Mucosa of descending colon (tissue), 3 donors: ENCODE measurements around the gene SP9. TPM values are rescaled to one million over a fixed set of nuclear protein-coding genes. Genes with fewer than 3 reads are reported as not detected.

ENCODE experiments used
- ATAC-seq: fragments of 200-7000 bp; cut with Tn5 transposase; one replicate; pipeline ENCODE4 v1.9.1; 2020; ENCODE audit warnings: mild to moderate bottlenecking, moderate library complexity
- DNase-seq, 3 donors: peaks; one replicate each; pipeline ENCODE4 v3.0.0-alpha.2; 2020
- H3K36me3 ChIP-seq: fragments of 200-600 bp; one replicate; pipeline ENCODE4 v1.8.0; 2021; ENCODE audit warnings: low read depth, mild to moderate bottlenecking
- H3K4me1 ChIP-seq: fragments of 200-600 bp; one replicate; pipeline ENCODE4 v1.8.0; 2021; ENCODE audit warnings: low read depth, mild to moderate bottlenecking
- H3K4me3 ChIP-seq: fragments of 200-600 bp; one replicate; pipeline ENCODE4 v1.8.0; 2021; ENCODE audit warnings: mild to moderate bottlenecking
- H3K9me3 ChIP-seq: fragments of 200-600 bp; one replicate; pipeline ENCODE4 v1.8.0; 2021; ENCODE audit warnings: mild to moderate bottlenecking
- intact Hi-C, 2 donors: fragments of 100-400 bp; cut with DNase I in 1 of 2; cut with micrococcal nuclease in 1 of 2; formaldehyde crosslinking; loops; one replicate each; pipeline versions ENCODE4 v1.11.0 to v1.11.1; 2022; cut with DNase I, micrococcal nuclease
- long read RNA-seq, 2 donors: library from polyadenylated mRNA; unstranded; transcript quantifications; one replicate each; pipeline ENCODE4 v2.0.0, GENCODE V29; 2019 to 2021
- total RNA-seq, 3 donors: library from RNA; stranded (reverse); fragmentation: NEBNext Ultra II Directional in 2 of 3; extraction: Animal tissue kit (Norgen Biotek cat#: 25700) in 2 of 3; gene quantifications; one replicate each; pipeline versions ENCODE4 v1.2.1 to v1.2.4, GENCODE V29; 2021 to 2023
- TF ChIP-seq, protein P1 (sequence below): fragments of 200-600 bp; IDR thresholded peaks from one replicate; pipeline ENCODE4 v1.8.0; 2022; ENCODE audit warnings: antibody characterized with exemption, mild to moderate bottlenecking
- donor health status: DM: no; HTN: no; CAD: no; lungs with moderate emphysema.
- donor health status: DM: no; HTN: no; CAD: no.
- donor health status: DM: no; HTN: yes; CAD: no.

The SP9 gene
- total RNA-seq: not detected
- long read RNA-seq, donor 1: 0 reads
- long read RNA-seq, donor 2: 0 reads

DNA sequence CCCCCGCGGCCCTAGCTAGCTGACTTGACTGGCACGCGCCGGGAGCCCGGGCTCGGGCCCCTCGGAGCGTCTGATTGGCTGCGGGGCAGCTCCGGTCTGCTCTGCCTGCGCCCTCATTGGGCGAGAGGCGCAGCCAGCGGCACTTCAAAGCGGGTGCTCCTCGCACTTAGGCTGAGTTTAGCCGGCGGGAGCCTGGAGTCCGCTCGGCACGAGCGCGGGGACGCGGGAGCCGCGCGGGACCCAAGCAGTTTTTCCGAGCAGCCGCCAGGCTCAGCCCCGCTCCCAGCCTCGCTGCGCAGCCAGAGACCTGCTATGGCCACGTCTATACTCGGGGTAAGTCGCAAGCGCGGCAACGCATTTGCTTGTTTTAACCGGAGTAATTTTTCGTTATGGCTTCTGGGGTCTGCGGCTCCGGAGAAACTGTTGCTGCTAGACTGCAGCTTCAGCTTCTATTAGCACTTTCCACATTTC lies at the start of gene SP9:
Gene SP9, plus strand, starts transcription at position 174 of the 471 bp plus-strand sequence. Its CDS starts 139 bp downstream, at position 313.
- DNase-seq (peak in 2 of 3 donors; percentile 35 to 60), ATAC-seq (no peak)
- H3K9me3 ChIP-seq: no peaks in the 10 kb centered on the region
- intact Hi-C loops: loop anchor here in 1 of 2 donors (10.0 kb wide), 1 partner anchor 930 kb away; no protein-coding TSS in a partner anchor
- peaks cover 35% of the 10 kb centered on the region for H3K4me1 ChIP-seq
- no peaks in the 10 kb centered on the region for H3K36me3 ChIP-seq
- H3K4me3 ChIP-seq: no peak within 1 kb of the TSS
- TF ChIP-seq, protein P1, sequence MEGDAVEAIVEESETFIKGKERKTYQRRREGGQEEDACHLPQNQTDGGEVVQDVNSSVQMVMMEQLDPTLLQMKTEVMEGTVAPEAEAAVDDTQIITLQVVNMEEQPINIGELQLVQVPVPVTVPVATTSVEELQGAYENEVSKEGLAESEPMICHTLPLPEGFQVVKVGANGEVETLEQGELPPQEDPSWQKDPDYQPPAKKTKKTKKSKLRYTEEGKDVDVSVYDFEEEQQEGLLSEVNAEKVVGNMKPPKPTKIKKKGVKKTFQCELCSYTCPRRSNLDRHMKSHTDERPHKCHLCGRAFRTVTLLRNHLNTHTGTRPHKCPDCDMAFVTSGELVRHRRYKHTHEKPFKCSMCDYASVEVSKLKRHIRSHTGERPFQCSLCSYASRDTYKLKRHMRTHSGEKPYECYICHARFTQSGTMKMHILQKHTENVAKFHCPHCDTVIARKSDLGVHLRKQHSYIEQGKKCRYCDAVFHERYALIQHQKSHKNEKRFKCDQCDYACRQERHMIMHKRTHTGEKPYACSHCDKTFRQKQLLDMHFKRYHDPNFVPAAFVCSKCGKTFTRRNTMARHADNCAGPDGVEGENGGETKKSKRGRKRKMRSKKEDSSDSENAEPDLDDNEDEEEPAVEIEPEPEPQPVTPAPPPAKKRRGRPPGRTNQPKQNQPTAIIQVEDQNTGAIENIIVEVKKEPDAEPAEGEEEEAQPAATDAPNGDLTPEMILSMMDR: no peak

DNA sequence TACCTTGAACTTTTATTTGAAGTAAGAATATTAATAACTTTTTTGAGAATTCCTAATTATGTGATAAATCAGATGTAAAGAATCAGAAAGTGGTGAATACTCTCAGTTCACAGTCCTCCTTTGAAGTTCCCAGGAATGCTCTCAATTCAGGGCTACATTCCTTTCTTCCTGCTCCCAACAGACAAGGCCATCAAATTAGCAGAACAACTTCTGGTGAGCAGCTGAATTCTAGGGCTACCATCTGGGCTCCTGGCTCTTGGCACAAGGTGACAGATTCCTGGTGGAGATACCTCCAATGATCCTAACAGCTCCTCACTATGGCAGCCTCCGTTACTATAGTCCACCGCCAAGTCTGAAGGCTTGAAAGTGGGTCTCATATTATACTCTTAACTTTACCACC lies 48.6 kb upstream of the SP9 start:
- Histone ChIP-seq H3K4me3 (no peak overlapping the region), H3K4me1 (no peaks in the 10 kb centered on the region), H3K9me3 (no peaks in the 10 kb centered on the region), H3K36me3 (no peaks in the 10 kb centered on the region)
- intact Hi-C loops: no loop called here
- ATAC-seq: no peak
- no peak for DNase-seq
- TF ChIP-seq, protein P1: no peak

DNA sequence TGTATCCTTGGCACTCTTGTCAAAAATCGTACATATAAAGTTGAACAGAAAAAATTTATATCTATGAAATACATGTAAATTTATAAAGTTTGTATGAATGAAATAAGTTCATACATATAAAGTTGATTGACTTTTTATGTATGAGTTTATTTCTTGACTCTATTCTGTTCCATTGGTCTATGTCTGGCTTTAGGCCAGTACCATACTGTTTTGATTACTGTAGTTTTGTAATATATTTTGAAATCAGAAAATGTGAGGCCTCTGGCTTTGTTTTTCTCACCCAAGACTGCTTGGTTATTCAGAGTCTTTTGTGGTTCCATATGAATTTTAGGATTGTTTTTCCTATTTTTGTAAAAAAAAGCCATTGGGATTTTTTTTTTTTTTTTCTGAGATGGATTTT lies 41.8 kb upstream of the SP9 start:
- H3K9me3 ChIP-seq: peaks cover 2% of the 10 kb centered on the region
- ATAC-seq (no peak), DNase-seq (no peak)
- intact Hi-C loops: no loop called here
- H3K36me3 ChIP-seq: no peaks in the 10 kb centered on the region
- TF ChIP-seq, protein P1: no peak
- H3K4me3 ChIP-seq: no peak overlapping the region
- no peaks in the 10 kb centered on the region for H3K4me1 ChIP-seq

DNA sequence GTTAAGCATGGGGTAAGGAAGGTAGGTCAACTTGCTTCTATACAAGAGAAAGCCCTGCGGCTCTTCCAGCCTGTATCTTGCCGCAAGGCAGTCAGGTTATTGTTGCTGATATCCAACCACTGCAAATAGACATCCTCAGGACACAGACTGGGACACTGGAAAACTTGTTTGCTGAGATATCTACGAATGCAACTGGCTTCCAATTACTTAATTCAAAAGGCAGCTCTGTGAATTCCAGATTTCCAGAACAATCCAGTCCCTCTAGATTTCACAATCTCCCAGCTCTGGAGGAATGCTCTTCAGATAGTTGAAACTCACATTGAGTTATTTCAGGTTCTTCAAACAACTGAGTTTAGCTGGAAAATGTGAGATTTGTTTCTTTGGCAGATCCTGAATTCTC lies 34.6 kb upstream of the SP9 start:
- no peak for DNase-seq
- no peak for ATAC-seq
- Histone ChIP-seq H3K9me3 (no peaks in the 10 kb centered on the region), H3K36me3 (no peaks in the 10 kb centered on the region), H3K4me1 (no peaks in the 10 kb centered on the region), H3K4me3 (no peak overlapping the region)
- intact Hi-C loops: no loop called here
- TF ChIP-seq, protein P1: no peak

DNA sequence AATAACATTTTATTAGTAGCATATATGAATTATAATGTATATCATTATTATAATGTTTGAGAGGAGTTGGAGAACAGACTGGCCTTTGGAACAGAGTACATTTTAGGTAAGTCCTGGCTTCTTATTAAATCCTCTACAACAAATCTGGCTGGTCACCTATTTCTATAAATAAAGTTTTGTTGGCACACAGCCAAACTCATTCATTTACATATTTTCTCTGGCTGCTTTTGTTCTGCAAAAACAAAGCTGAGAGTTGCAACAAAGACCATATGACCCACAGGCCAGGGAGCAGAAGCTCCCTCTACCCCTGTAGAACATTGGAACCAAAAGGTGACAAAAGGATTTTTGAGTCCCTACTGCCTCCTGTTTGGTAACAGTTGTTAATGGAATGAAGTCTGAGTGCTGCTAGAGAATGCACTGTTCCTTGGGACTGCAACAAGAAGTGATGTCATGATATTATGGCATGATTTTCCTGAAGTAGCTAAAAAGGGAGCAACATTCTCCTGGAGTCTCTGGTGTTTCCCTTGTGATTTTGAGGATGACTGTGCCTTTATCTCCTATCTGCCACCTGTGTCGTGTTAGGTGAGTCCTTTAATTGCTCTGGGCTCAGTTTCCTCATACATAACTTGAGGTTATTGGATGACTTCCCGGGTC lies 22.0 kb upstream of the SP9 start:
- intact Hi-C loops: no loop called here
- no peaks in the 10 kb centered on the region for H3K9me3 ChIP-seq
- TF ChIP-seq, protein P1: no peak
- no peak for ATAC-seq
- H3K36me3 ChIP-seq: no peaks in the 10 kb centered on the region
- no peak overlapping the region for H3K4me3 ChIP-seq
- no peaks in the 10 kb centered on the region for H3K4me1 ChIP-seq
- no peak for DNase-seq
